Measurements from ENCODE around the gene GRAMD4.

The GRAMD4 gene

DNA sequence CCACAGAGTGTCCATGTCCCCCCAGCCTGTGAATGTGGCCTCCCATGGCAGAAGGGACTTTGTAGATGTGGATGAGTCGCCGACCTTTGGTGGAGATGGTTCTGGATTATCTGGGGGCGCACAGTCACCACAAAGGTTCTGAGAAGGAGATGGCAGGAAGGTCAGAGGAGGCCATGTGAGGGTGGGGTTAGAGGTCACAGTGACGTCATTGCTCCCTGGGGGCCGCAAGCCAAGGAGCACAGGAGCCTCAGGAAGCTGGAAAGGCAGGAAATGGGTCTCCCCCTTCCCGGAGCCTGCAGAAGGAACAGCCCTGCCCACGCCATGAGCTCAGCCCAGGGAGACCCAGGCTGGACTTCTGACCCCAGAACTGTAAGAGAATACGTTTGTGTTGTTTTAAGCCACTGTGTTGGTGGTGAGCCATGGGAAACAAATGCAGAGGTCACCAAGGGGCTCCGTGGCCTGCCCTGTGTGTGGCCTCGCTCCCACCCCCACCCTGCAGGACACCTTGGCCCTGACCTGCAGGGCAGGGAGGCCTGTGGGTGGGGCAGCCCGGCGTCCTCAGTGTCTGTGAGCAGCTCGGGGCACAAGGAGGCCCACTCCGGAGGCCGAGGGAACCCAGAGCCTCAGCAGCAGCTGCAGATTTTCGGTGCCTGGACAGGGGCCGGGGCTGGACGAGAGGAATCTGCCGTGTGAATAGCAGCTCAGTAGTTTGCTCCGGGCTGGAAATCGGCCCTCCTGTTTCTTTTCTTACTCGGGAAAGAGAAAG is 32.1 kb downstream of the GRAMD4 start:
- no peak for DNase-seq (ENCODE audit: low spot score)
- in situ Hi-C loops (cut with MboI; ENCODE audit: low pct_unique_long_range_greater_than_20kb, low sequenced_read_pairs, unreplicated experiment), result no loop called here
- TF ChIP-seq CTCF (IDR thresholded peaks at IDR 0.05; ENCODE audit: extremely low read depth, insufficient read depth, missing control alignments), result no peak

- no peak for DNase-seq (ENCODE audit: low spot score)
- no peak for TF ChIP-seq CTCF (IDR thresholded peaks at IDR 0.05; ENCODE audit: extremely low read depth, insufficient read depth, missing control alignments)
- in situ Hi-C loops (cut with MboI; ENCODE audit: low pct_unique_long_range_greater_than_20kb, low sequenced_read_pairs, unreplicated experiment), result no loop called here
Observed at GRCh38 chr22:46652847-46653331, 32.7 kb downstream of the GRAMD4 start.

DNA sequence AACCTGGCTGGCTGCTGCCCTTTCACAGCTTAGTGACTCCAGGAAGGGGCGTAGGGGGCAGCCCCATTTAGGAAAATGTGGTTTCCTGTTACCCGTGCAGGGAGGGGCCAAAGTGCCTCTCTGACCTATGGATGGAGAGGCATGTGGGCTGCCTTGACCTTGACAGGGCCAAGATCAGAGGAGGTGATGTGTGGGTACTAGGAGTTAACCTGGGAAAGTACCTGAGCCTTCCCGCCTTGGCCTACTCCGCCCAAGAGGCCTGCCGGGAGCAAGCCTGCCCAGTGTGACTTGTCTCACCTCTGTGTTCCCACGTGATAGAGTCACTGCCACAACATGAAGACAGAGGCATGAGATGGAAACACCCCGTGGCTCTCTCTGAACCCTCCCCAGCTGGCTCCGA is 33.4 kb downstream of the GRAMD4 start:
- in situ Hi-C loops (cut with MboI; ENCODE audit: low pct_unique_long_range_greater_than_20kb, low sequenced_read_pairs, unreplicated experiment), result no loop called here
- DNase-seq (ENCODE audit: low spot score), result peak; percentile 77
- no peak for TF ChIP-seq CTCF (IDR thresholded peaks at IDR 0.05; ENCODE audit: extremely low read depth, insufficient read depth, missing control alignments)

- no peak for TF ChIP-seq CTCF (IDR thresholded peaks at IDR 0.05; ENCODE audit: extremely low read depth, insufficient read depth, missing control alignments)
- DNase-seq (ENCODE audit: low spot score), result no peak
- in situ Hi-C loops (cut with MboI; ENCODE audit: low pct_unique_long_range_greater_than_20kb, low sequenced_read_pairs, unreplicated experiment), result no loop called here
Observed at GRCh38 chr22:46654426-46654825, 34.2 kb downstream of the GRAMD4 start.

GRCh38 chr22:46654927-46655595 is 34.9 kb downstream of the GRAMD4 start:
- TF ChIP-seq CTCF (IDR thresholded peaks at IDR 0.05; ENCODE audit: extremely low read depth, insufficient read depth, missing control alignments), result no peak
- in situ Hi-C loops (cut with MboI; ENCODE audit: low pct_unique_long_range_greater_than_20kb, low sequenced_read_pairs, unreplicated experiment), result no loop called here
- no peak for DNase-seq (ENCODE audit: low spot score)

DNA sequence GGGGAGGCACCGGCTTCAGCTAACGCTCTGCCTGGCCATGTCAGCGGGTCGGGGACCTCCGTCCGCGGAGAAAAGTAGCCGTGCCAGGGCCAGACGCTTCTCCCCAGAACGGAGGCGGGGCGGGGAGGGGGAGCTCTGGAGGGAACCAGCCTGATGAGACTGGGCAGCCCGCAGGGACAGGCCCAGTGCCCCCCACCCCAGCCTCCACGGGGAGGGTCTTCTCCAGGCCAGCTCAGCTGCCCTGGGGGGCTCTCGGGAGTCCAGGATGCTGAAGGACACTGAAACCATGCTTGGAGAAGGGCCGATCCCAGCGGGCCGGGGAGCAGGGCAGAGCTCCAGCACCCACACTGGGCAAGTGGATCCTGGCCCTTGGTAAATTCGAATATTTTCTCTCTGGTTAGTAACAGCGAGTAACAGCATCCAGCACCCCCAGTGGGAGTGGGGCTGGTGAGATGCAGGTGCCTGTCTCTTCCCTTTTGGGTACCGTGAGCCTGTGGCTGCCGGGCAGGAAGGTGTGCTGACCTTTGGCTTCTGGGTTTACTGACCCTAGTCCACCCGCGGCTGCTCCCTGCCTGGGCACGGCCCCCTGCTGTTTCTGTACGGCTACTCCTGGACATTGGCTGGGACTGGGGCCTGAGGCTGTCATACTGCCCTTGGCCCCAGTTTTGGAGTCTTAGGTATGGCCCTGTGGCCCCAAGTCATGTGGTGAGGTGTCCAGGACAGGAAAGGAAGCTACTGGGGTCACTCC is 35.8 kb downstream of the GRAMD4 start:
- in situ Hi-C loops (cut with MboI; ENCODE audit: low pct_unique_long_range_greater_than_20kb, low sequenced_read_pairs, unreplicated experiment), result no loop called here
- DNase-seq (ENCODE audit: low spot score), result no peak
- no peak for TF ChIP-seq CTCF (IDR thresholded peaks at IDR 0.05; ENCODE audit: extremely low read depth, insufficient read depth, missing control alignments)

All from GM13977 (cell line).